Erythroblast (primary cell): ENCODE measurements around the gene NEUROG1.

Experiments
- GATA1 ChIP-seq: IDR thresholded peaks from 2 replicates; pipeline ENCODE4 v1.6.1; 2011; ENCODE audit warnings: low read depth, mild to moderate bottlenecking, control low read depth, low read length, moderate library complexity
- POLR2A ChIP-seq: IDR thresholded peaks from 2 replicates; pipeline ENCODE4 v1.6.1; 2011; ENCODE audit warnings: mild to moderate bottlenecking, low read length

DNA sequence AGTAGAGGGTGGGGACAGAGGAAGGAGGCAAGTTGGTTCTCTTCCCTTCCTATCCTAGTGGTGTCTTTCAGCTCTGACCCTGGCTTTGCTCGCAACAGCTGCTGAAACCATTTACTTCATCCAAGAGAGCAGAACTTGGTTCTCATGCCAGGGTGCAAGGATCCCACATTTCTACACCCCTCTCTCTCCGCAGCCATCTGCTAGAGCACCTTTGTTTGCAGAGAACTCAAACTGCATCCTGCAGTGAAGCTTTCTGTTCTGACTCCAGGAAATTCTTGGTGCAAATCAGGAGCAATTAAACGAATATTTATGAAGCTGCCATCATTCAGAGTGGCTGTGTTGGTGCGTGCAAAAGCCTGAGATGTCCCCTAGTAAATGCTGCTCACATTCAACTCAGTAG lies 31.9 kb downstream of the NEUROG1 start:
- TF ChIP-seq POLR2A (no peak), GATA1 (no peak)
